ENCODE results near the gene SAMMSON.

SAMMSON gene

DNA sequence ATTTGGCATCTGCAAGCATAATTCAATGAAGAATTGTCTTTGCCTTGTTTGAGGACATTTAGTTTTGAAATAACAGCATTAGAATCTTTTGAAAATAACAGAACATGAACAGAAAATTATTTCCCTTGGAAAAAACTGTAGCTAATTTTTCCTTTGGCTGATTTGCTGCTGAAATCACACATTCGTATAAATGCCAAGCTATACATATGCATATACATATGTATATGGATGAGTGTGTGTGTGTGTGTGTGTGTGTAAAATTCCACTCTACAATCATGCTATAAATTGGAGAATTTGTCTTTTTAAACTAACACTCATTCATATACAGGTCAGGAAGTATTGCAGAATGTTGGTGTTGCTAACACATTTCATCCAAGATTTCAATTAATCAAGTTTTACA lies 57.9 kb downstream of the SAMMSON start:
- no peaks in the 10 kb centered on the region for H3K4me1 ChIP-seq (ENCODE audit: control insufficient read depth in 1 of 2, insufficient read depth in 1 of 2, low read depth in 1 of 2, low read length in 1 of 2)
- TF ChIP-seq, protein P1, sequence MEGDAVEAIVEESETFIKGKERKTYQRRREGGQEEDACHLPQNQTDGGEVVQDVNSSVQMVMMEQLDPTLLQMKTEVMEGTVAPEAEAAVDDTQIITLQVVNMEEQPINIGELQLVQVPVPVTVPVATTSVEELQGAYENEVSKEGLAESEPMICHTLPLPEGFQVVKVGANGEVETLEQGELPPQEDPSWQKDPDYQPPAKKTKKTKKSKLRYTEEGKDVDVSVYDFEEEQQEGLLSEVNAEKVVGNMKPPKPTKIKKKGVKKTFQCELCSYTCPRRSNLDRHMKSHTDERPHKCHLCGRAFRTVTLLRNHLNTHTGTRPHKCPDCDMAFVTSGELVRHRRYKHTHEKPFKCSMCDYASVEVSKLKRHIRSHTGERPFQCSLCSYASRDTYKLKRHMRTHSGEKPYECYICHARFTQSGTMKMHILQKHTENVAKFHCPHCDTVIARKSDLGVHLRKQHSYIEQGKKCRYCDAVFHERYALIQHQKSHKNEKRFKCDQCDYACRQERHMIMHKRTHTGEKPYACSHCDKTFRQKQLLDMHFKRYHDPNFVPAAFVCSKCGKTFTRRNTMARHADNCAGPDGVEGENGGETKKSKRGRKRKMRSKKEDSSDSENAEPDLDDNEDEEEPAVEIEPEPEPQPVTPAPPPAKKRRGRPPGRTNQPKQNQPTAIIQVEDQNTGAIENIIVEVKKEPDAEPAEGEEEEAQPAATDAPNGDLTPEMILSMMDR (IDR thresholded peaks at IDR 0.05): no peak
- no peaks in the 10 kb centered on the region for H3K36me3 ChIP-seq
- H3K4me3 ChIP-seq (ENCODE audit: low read depth in 1 of 2, low read length in 1 of 2): no peak overlapping the region
- no peak overlapping the region for H3K27ac ChIP-seq
- no peaks in the 10 kb centered on the region for H3K9me3 ChIP-seq
- H3K27me3 ChIP-seq: peaks cover 3% of the 10 kb centered on the region

DNA sequence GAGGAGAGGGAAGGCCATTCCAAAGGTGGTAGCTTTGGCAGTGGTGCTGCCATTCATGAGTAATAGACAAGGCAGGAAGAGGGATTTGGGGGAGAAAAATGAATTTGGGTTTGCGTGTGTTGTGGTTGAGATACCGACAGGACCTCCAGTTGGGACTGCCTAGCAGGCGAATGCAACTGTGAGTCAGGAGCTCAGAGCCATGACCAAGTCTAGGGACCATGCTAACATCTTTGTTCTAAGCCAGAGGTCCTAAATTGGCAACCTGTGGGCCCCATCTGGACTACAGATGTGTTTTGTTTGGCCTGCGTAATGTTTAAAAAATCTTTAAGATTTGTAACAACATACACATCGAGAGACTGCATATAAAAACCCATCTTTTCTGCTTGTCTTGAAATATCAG lies 61.6 kb downstream of the SAMMSON start:
- H3K27ac ChIP-seq: no peak overlapping the region
- H3K4me3 ChIP-seq (ENCODE audit: low read depth in 1 of 2, low read length in 1 of 2): no peak overlapping the region
- no peaks in the 10 kb centered on the region for H3K4me1 ChIP-seq (ENCODE audit: control insufficient read depth in 1 of 2, insufficient read depth in 1 of 2, low read depth in 1 of 2, low read length in 1 of 2)
- H3K27me3 ChIP-seq: peaks cover 3% of the 10 kb centered on the region
- TF ChIP-seq, protein P1 (IDR thresholded peaks at IDR 0.05): no peak
- H3K36me3 ChIP-seq: no peaks in the 10 kb centered on the region
- no peaks in the 10 kb centered on the region for H3K9me3 ChIP-seq

GRCh38 chr3:70064194-70064779 lies 64.8 kb downstream of the SAMMSON start:
- H3K27ac ChIP-seq: no peak overlapping the region
- TF ChIP-seq, protein P1 (IDR thresholded peaks at IDR 0.05): no peak
- no peaks in the 10 kb centered on the region for H3K4me1 ChIP-seq (ENCODE audit: control insufficient read depth in 1 of 2, insufficient read depth in 1 of 2, low read depth in 1 of 2, low read length in 1 of 2)
- no peaks in the 10 kb centered on the region for H3K36me3 ChIP-seq
- H3K9me3 ChIP-seq: no peaks in the 10 kb centered on the region
- no peak overlapping the region for H3K4me3 ChIP-seq (ENCODE audit: low read depth in 1 of 2, low read length in 1 of 2)
- peaks cover 34% of the 10 kb centered on the region for H3K27me3 ChIP-seq

DNA sequence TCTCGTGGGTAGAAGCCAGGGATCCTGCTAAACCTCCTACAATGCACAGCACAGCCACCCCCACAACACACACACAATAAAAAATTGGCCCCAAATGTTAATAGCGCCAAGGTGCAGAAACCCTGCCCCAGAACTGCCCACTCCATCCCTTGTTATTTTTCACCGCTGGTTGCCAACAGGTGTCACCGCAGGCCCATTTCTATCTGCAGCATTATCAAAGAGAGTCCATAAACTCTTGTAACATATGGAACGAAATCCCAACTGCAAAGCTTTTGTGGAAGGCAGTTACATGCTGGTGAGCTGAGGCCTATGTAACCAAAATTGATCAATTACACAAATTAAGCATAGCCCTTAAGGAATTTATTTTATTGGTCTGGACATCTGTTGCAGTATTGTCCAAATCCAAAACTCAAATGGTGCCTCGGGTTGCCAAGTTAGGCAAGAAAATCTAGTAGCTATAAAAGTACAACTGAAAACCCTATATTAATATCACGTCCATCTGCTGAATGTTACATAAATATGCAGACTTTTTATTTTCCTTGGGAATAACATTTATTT lies 66.2 kb downstream of the SAMMSON start:
- TF ChIP-seq, protein P1 (IDR thresholded peaks at IDR 0.05): no peak
- H3K4me3 ChIP-seq (ENCODE audit: low read depth in 1 of 2, low read length in 1 of 2): no peak overlapping the region
- H3K4me1 ChIP-seq (ENCODE audit: control insufficient read depth in 1 of 2, insufficient read depth in 1 of 2, low read depth in 1 of 2, low read length in 1 of 2): no peaks in the 10 kb centered on the region
- no peaks in the 10 kb centered on the region for H3K9me3 ChIP-seq
- H3K27me3 ChIP-seq: peaks cover 46% of the 10 kb centered on the region
- H3K27ac ChIP-seq: no peak overlapping the region
- no peaks in the 10 kb centered on the region for H3K36me3 ChIP-seq

DNA sequence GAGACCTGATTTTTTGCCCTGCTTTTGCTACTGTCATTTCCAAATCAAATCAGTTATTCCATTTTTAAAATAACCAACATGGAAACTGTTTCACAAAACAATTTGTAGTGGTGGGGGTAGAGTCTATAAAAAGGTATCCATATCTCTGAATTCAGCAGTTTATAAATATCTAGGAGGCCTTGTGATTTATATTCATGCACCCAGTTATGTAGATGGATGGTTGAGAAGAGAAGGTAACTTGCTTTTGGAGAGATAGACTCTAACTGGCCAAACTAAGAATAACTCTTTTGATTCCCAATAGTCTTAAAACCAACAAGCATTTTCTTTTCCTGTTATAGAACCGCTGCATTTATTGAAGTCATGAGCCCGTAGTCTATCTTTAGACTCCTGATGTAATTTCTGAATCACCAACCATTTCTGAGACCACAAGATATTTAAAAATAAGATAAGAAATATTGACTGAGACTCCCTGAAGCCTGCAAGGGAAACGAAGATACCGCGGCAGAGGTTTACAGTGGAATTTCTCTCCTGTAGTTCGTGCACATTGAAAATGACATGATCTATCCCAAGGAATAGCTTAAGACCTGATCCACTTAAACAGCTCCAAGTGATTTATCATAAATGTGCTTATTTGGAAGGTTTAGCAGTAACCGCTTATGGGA lies 68.5 kb downstream of the SAMMSON start:
- TF ChIP-seq, protein P1 (IDR thresholded peaks at IDR 0.05): no peak
- no peaks in the 10 kb centered on the region for H3K9me3 ChIP-seq
- H3K36me3 ChIP-seq: no peaks in the 10 kb centered on the region
- H3K27me3 ChIP-seq: peaks cover 68% of the 10 kb centered on the region
- no peak overlapping the region for H3K4me3 ChIP-seq (ENCODE audit: low read depth in 1 of 2, low read length in 1 of 2)
- no peaks in the 10 kb centered on the region for H3K4me1 ChIP-seq (ENCODE audit: control insufficient read depth in 1 of 2, insufficient read depth in 1 of 2, low read depth in 1 of 2, low read length in 1 of 2)
- H3K27ac ChIP-seq: no peak overlapping the region

All from neutrophil (primary cell).